Stomach (tissue), 9 donors: ENCODE measurements around the gene IFNGR1. TPM values are rescaled to one million over a fixed set of nuclear protein-coding genes. Genes with fewer than 3 reads are reported as not detected.
"Not testable (repeated sequence)": the region's sequence is repeated elsewhere in the genome, so short reads cannot be mapped to it uniquely, and the experiment has no call there.

Experiments used
- DNase-seq, 2 donors: peaks; one replicate each; pipeline versions ENCODE4 v3.0.0 to v3.0.0-alpha.2; 2013 to 2019
- H3K27ac ChIP-seq, 5 donors: fragments of 200-600 bp in 4 of 5; sonication (generic) in 4 of 5; one replicate each; pipeline ENCODE4 v1.5.1; 2013 to 2019; ENCODE audit warnings: mild to moderate bottlenecking in 1 of 5, moderate library complexity in 1 of 5
- H3K27me3 ChIP-seq, 3 donors: fragments of 200-600 bp; sonication (generic); one replicate each; pipeline ENCODE4 v1.5.1; 2017 to 2019; ENCODE audit warnings: mixed run types in 1 of 3
- H3K36me3 ChIP-seq, 4 donors: fragments of 200-600 bp; sonication (generic); 1 replicate in 3 of 4; 2 replicates in 1 of 4; pipeline ENCODE4 v1.5.1; 2016 to 2019
- H3K4me1 ChIP-seq, 4 donors: fragments of 200-600 bp; sonication (generic); one replicate each; pipeline ENCODE4 v1.5.1; 2016 to 2019
- H3K4me3 ChIP-seq, 4 donors: fragments of 200-600 bp; sonication (generic) in 3 of 4; one replicate each; pipeline ENCODE4 v1.5.1; 2016 to 2019; ENCODE audit warnings: mild to moderate bottlenecking in 1 of 4
- H3K9me3 ChIP-seq, 4 donors: fragments of 200-600 bp; sonication (generic); one replicate each; pipeline ENCODE4 v1.5.1; 2016 to 2019
- EP300 ChIP-seq: sonication (generic); formaldehyde crosslinking; IDR thresholded peaks from one replicate; pipeline ENCODE4 v1.6.1; 2017; ENCODE audit warnings: antibody characterized with exemption
- POLR2A ChIP-seq, 4 donors: fragments of 450-650 bp; IDR thresholded peaks; one replicate each; pipeline ENCODE4 v1.6.1; 2016; ENCODE audit warnings: antibody characterized with exemption in 4 of 4, control low read depth in 2 of 4, mild to moderate bottlenecking in 1 of 4, moderate library complexity in 1 of 4
- POLR2AphosphoS5 ChIP-seq, 3 donors: sonication (generic); formaldehyde crosslinking; IDR thresholded peaks; one replicate each; pipeline ENCODE4 v1.6.1; 2016; ENCODE audit warnings: antibody characterized with exemption in 3 of 3
- WGBS, 5 donors: extraction: QIAGEN DNeasy Blood & Tissue Kit in 3 of 5; methylation state at CpG; one replicate each; pipeline versions ENCODE4 v1.1.5 to v1.1.7; 2013 to 2018; 5-methylcytosine and 5-hydroxymethylcytosine counted together
- intact Hi-C: fragments of 100-400 bp; cut with DNase I; formaldehyde crosslinking; loops from one replicate; pipeline ENCODE4 v1.15.1; 2023; ENCODE audit warnings: low total_unique reads
- polyA plus RNA-seq, 3 donors: library from polyadenylated mRNA; stranded (reverse); fragments of 200-250 nt; gene quantifications; one replicate each; pipeline ENCODE4 v1.2.3, GENCODE V29; 2013
- total RNA-seq, 5 donors: library from RNA; depleted of rRNA; stranded (reverse); fragments of >200 nt; gene quantifications; one replicate each; pipeline versions ENCODE4 v1.1.0 to v1.2.3, GENCODE V29; 2014 to 2016
- TF ChIP-seq, protein P1 (sequence below), 7 experiments: fragments of 450-650 bp in 4 of 7; fragments of 200-600 bp in 3 of 7; sonication (generic) in 3 of 7; IDR thresholded peaks; one replicate each; pipeline ENCODE4 v1.5.1; 2016 to 2019; ENCODE audit warnings: antibody characterized with exemption in 7 of 7, control low read depth in 2 of 7, mild to moderate bottlenecking in 1 of 7
- donor health status: healthy with polysubstance abuse.
- donor health status: Bipolar disorder and iron deficiency.
- donor health status: healthy.

IFNGR1 gene
- total and polyA plus RNA-seq, 8 donors: 1.2 to 122 (median 30.0) TPM

DNA sequence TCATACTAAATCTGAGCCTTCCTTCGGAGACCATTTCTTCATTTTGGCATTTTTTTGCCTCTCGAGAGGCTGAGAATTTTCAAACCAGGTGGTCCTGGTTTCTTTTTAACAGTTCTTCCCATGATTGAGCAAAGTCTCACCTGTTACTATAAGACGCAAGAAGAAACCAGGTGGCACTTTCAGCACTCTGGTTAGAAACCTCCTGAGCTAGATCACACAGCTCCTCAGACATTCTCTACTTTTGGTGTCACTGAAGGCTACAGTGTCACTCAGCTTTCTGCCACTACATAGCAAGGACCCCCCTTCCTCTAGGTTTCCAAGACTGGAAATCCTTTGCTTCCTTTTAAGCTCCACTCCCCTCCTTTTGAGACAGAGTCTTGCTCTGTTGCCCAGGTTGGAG, 7.3 kb downstream of the IFNGR1 start:
- H3K27me3 ChIP-seq: no peaks in the 10 kb centered on the region
- no peak for TF ChIP-seq EP300
- no peak for TF ChIP-seq POLR2A (IDR thresholded peaks at IDR 0.05)
- TF ChIP-seq POLR2AphosphoS5 (IDR thresholded peaks at IDR 0.05): no peak
- TF ChIP-seq, protein P1, sequence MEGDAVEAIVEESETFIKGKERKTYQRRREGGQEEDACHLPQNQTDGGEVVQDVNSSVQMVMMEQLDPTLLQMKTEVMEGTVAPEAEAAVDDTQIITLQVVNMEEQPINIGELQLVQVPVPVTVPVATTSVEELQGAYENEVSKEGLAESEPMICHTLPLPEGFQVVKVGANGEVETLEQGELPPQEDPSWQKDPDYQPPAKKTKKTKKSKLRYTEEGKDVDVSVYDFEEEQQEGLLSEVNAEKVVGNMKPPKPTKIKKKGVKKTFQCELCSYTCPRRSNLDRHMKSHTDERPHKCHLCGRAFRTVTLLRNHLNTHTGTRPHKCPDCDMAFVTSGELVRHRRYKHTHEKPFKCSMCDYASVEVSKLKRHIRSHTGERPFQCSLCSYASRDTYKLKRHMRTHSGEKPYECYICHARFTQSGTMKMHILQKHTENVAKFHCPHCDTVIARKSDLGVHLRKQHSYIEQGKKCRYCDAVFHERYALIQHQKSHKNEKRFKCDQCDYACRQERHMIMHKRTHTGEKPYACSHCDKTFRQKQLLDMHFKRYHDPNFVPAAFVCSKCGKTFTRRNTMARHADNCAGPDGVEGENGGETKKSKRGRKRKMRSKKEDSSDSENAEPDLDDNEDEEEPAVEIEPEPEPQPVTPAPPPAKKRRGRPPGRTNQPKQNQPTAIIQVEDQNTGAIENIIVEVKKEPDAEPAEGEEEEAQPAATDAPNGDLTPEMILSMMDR (IDR thresholded peaks at IDR 0.05): no peak
- H3K4me1 ChIP-seq: peaks cover 58 to 88% (median 73%) of the 10 kb centered on the region in 4 donors
- H3K36me3 ChIP-seq: peaks cover 2 to 24% (median 11%) of the 10 kb centered on the region in 4 donors
- intact Hi-C loops: no loop called here
- WGBS, 5 donors: 95 to 99% (median 96%) methylated on average over 3 of the region's 3 CpGs
- peak overlapping the region in 1 of 5 donors; percentile 38 for H3K27ac ChIP-seq
- no peak overlapping the region for H3K4me3 ChIP-seq
- DNase-seq: no peak
- H3K9me3 ChIP-seq: no peaks in the 10 kb centered on the region

DNA sequence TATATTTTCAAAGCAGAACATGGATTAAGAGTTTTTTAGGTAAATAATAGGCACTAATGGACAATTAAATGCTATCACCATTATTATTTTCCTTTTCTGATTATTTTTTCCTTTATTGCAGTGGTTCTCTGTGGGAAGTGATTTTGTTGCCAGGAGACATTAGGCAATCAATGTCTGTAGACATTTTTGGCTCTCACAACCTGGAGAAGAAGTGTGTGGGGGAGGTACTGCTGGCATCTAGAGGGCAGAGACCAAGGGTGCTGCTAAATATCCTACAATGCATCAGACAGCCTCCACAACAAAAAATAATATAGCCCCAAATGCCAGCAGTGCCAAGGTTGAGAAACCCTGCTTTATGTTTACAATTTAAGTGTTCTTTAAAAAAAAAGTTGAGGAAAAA, 8.3 kb downstream of the IFNGR1 start:
- Histone ChIP-seq H3K27ac (no peak overlapping the region), H3K9me3 (no peaks in the 10 kb centered on the region), H3K36me3 (peaks cover 2 to 31% (median 15%) of the 10 kb centered on the region in 4 donors), H3K27me3 (no peaks in the 10 kb centered on the region), H3K4me3 (no peak overlapping the region), H3K4me1 (peaks cover 52 to 89% (median 69%) of the 10 kb centered on the region in 4 donors)
- intact Hi-C loops: no loop called here
- TF ChIP-seq POLR2A (IDR thresholded peaks at IDR 0.05): no peak
- TF ChIP-seq, protein P1 (IDR thresholded peaks at IDR 0.05): no peak
- TF ChIP-seq POLR2AphosphoS5 (IDR thresholded peaks at IDR 0.05): no peak
- TF ChIP-seq EP300: no peak
- no peak for DNase-seq

DNA sequence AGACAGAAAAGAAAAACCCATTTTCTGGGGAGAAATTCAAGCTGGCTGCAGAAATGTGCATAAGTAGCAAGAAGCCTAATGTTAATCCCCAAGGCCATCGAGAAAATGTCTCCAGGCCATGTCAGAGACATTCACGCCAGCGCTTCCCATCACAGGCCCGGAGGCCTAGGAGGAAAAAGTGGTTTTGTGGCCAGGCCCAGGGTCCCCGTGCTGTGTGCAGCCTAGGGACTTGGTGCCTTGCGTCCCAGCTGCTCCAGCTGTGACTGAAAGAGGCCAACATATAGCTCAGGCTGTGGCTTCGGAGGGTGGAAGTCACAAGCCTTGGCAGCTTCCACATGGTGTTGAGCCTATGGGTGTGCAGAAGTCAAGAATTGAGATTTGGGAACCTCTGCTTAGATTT, 10.9 kb downstream of the IFNGR1 start:
- no peak overlapping the region for H3K27ac ChIP-seq
- no peak overlapping the region for H3K4me3 ChIP-seq
- DNase-seq: no peak
- TF ChIP-seq POLR2AphosphoS5 (IDR thresholded peaks at IDR 0.05) (no peak), EP300 (no peak), POLR2A (IDR thresholded peaks at IDR 0.05) (no peak)
- TF ChIP-seq, protein P1 (IDR thresholded peaks at IDR 0.05): no peak
- no peaks in the 10 kb centered on the region for H3K27me3 ChIP-seq
- peaks cover 28 to 72% (median 45%) of the 10 kb centered on the region in 4 donors for H3K4me1 ChIP-seq
- H3K36me3 ChIP-seq: peaks cover 22 to 57% (median 41%) of the 10 kb centered on the region in 4 donors
- intact Hi-C loops: no loop called here
- no peaks in the 10 kb centered on the region for H3K9me3 ChIP-seq
- 91 to 99% (median 96%) methylated on average over 6 to 7 of the region's 7 CpGs for WGBS, 5 donors

DNA sequence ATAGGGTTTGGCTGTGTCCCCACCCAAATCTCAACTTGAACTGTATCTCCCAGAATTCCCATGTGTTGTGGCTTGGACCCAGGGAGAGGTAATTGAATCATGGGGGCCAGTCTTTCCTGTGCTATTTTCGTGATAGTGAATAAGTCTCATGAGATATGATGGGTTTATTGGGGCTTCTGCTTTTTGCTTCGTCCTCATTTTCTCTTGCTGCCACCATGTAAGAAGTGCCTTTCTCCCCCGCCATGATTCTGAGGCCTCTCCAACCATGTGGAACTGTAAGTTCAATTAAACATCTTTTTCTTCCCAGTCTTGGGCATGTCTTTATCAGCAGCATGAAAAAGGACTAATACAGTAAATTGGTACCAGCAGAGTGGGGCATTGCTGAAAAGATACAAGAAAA, 11.7 kb downstream of the IFNGR1 start:
- H3K4me3 ChIP-seq, DNase-seq, intact Hi-C loops, H3K27ac ChIP-seq, H3K27me3 ChIP-seq, H3K9me3 ChIP-seq: not testable (repeated sequence)
- Histone ChIP-seq H3K36me3 (peaks cover 30 to 66% (median 49%) of the 10 kb centered on the region in 4 donors), H3K4me1 (peaks cover 23 to 63% (median 37%) of the 10 kb centered on the region in 4 donors)
- WGBS, 5 donors: 93 to 95% (median 95%) methylated on average over 3 of the region's 3 CpGs

DNA sequence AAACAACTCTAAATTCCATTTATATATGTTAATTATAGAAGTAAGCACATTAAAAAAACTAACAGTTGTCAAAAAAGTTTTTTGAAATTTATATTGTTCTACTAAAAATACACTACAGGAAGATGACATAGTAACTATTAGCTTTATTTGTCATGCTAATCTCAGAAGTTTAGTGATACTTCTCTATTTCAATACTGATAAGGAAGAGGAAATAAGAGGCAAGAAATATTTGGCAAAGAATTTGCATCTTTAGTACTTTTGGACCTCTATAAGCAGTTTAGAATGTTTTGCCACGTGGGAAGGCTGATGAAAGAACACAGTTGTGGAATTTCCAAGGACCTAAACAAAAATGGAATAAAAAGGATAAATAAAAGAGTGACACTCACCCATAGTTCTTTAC, 12.6 kb downstream of the IFNGR1 start:
- no peak overlapping the region for H3K27ac ChIP-seq
- no peaks in the 10 kb centered on the region for H3K27me3 ChIP-seq
- peaks cover 15 to 55% (median 28%) of the 10 kb centered on the region in 4 donors for H3K4me1 ChIP-seq
- TF ChIP-seq POLR2A (IDR thresholded peaks at IDR 0.05) (no peak), EP300 (no peak), POLR2AphosphoS5 (IDR thresholded peaks at IDR 0.05) (no peak)
- TF ChIP-seq, protein P1 (IDR thresholded peaks at IDR 0.05): no peak
- peaks cover 30 to 74% (median 58%) of the 10 kb centered on the region in 4 donors for H3K36me3 ChIP-seq
- H3K4me3 ChIP-seq: no peak overlapping the region
- no peak for DNase-seq
- intact Hi-C loops: no loop called here
- 17 to 29% (median 18%) methylated on average over 1 of the region's 1 CpG for WGBS, 5 donors
- no peaks in the 10 kb centered on the region for H3K9me3 ChIP-seq
